ENCODE measurements around the gene TTLL3. TPM values are rescaled to one million over a fixed set of nuclear protein-coding genes. Genes with fewer than 3 reads are reported as not detected.

The TTLL3 gene
- total and polyA plus RNA-seq, 7 experiments from 2014 or later, result 2.5 to 106 (median 66.0) TPM

DNA sequence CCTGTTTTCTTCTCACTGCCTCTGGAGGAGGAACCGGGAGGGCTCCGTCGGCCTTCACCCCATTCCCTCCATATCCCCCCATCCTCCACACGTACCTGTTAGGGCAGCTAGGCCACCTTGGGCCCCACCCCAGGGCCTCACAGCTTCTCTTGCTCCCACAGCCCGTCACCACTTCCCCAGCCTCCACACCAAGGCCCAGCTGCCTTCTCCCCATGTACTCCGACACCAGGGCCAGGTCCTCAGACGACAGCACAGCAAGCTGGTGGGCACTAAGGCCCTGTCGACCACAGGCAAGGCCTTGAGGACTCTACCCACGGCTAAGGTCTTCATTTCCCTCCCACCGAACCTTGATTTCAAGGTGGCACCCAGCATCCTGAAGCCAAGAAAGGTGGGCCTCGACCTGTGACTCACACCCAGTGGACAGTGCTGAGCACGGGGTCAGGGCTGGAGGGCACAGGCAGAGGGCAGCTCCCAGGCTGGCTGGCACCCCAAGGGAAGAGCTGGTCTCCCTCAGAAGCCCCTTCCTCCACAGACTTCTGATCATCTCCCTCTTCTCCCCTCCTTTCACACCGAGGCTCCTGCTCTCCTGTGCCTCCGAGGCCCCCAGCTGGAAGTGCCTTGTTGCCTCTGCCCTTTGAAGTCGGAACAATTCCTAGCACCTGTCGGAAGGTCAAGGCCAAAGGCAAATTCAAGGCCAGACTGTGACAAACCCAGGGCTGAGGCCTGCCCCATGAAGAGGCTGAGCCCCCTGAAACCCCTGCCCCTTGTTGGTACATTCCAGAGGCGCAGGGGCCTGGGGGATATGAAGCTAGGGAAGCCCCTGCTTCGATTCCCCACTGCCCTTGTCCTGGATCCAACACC is 24.7 kb downstream of the TTLL3 start:
- H3K27ac Mint-ChIP-seq, result peak overlapping the region in 1 of 9 donors; percentile 2
- Histone ChIP-seq H3K9me3 (ENCODE audit: control insufficient read depth in 2 of 3, low read length in 3 of 3) (no peaks in the 10 kb centered on the region), H3K36me3 (ENCODE audit: control insufficient read depth in 2 of 3, insufficient read depth in 3 of 3, low read length in 3 of 3) (peaks cover 0 to 59% (median 0%) of the 10 kb centered on the region in 3 experiments), H3K27me3 (ENCODE audit: control insufficient read depth in 2 of 2, insufficient read depth in 2 of 2, low read length in 2 of 2) (no peaks in the 10 kb centered on the region), H3K4me1 (ENCODE audit: control insufficient read depth in 2 of 2, insufficient read depth in 2 of 2, low read length in 2 of 2) (no peaks in the 10 kb centered on the region), H3K27ac (ENCODE audit: low read depth, low read length) (no peak overlapping the region), H3K4me3 (ENCODE audit: low read length) (no peak overlapping the region)
- POLR2A ChIA-PET, result interaction anchor here (1.0 kb wide), 1 partner anchor 27 kb away, joined by 3 read pairs; no protein-coding TSS in a partner anchor
- ATAC-seq (no peak), DNase-seq (no peak)
- peaks cover 0 to 1% (median 0%) of the 10 kb centered on the region in 11 donors for H3K9me3 Mint-ChIP-seq
- peaks cover 0 to 13% (median 8%) of the 10 kb centered on the region in 7 donors for H3K4me1 Mint-ChIP-seq
- CTCF ChIA-PET, result no interaction called here
- intact Hi-C loops (cut with micrococcal nuclease), result no loop called here
- H3K4me3 Mint-ChIP-seq, result no peak overlapping the region
- no peaks in the 10 kb centered on the region for H3K27me3 Mint-ChIP-seq
- H3K36me3 Mint-ChIP-seq, result peaks cover 0 to 22% (median 0%) of the 10 kb centered on the region in 5 donors

DNA sequence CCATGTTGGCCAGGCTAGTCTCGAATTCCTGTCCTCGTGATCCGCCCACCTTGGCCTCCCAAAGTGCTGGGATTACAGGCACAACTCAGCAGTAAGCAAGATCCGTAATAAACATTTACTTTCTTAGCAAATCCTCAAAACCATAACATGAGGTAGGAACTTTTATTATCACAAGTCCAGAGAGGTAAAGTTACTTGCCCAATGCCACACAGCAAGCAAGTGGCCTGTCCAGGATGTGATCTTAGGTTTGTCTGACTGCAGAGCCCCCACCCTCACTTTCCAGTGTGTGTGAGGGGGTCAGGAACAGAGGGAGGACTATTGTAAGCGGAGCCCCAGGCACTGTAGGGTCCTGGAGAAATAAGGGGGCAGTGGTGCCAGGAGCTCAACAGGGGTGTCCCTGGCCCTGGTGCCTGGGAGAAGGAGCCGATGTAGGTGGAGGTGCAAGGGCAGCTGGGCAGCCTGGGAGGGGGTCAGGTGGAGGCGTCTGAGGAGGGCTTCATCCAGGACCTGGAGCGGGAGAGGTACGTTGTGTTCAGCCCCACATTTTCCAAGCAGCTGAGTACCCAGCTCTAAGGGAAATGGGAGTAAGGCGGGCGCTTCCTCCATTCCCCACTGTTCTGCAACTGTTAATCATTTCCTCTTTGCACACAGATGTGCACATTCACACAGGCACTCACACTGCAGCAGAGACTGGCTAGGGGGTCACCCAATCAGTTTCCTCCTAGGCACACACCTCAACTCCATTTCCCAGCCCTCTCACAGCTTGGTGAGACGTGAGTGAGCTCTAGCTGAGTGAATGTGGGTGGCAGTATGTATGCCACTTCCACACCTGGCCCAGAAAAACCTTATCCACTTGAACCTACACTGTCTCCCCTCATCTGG is 27.9 kb downstream of the TTLL3 start:
- intact Hi-C loops (cut with micrococcal nuclease), result no loop called here
- DNase-seq, result no peak
- Mint-ChIP-seq H3K36me3 (peaks cover 0 to 38% (median 12%) of the 10 kb centered on the region in 5 donors), H3K4me3 (no peak overlapping the region), H3K4me1 (peaks cover 10 to 20% (median 13%) of the 10 kb centered on the region in 7 donors), H3K27me3 (no peaks in the 10 kb centered on the region), H3K27ac (peak overlapping the region in 4 of 9 donors; percentile 6 to 57 (median 23)), H3K9me3 (peaks cover 0 to 1% (median 0%) of the 10 kb centered on the region in 11 donors)
- CTCF ChIA-PET, result interaction anchor here (1.2 kb wide), 1 partner anchor 11 kb away, joined by 7 read pairs; no protein-coding TSS in a partner anchor
- Histone ChIP-seq H3K36me3 (ENCODE audit: control insufficient read depth in 2 of 3, insufficient read depth in 3 of 3, low read length in 3 of 3) (peaks cover 0 to 71% (median 4%) of the 10 kb centered on the region in 3 experiments), H3K4me3 (ENCODE audit: low read length) (no peak overlapping the region), H3K27me3 (ENCODE audit: control insufficient read depth in 2 of 2, insufficient read depth in 2 of 2, low read length in 2 of 2) (no peaks in the 10 kb centered on the region), H3K9me3 (ENCODE audit: control insufficient read depth in 2 of 3, low read length in 3 of 3) (no peaks in the 10 kb centered on the region), H3K27ac (ENCODE audit: low read depth, low read length) (no peak overlapping the region), H3K4me1 (ENCODE audit: control insufficient read depth in 2 of 2, insufficient read depth in 2 of 2, low read length in 2 of 2) (peaks cover 0 to 4% of the 10 kb centered on the region in 2 donors)
- peak; percentile 42 for ATAC-seq
- POLR2A ChIA-PET, result interaction anchor here (0.8 kb wide), 1 partner anchor 96 kb away, joined by 3 read pairs; no protein-coding TSS in a partner anchor

DNA sequence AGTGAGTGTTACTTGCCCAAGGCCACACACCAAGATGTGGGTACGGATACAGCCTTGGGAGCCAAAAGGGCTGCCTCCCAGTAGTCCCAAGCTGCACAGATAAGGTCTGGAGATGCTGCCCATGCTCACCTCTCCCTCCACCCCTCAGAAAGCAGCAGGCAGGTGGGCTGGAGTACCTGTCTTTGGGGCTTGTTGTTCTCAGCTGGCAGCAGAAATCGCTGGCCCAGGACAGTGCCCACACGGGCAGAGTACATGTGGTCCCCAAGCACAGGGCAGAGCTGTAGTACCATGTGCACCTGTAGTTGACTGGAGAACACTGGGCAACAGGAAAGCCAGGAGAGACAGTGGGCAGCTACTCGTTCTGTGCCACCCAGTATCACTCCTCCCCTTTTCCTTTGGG is 28.8 kb downstream of the TTLL3 start:
- peaks cover 0 to 4% of the 10 kb centered on the region in 2 donors for H3K4me1 ChIP-seq (ENCODE audit: control insufficient read depth in 2 of 2, insufficient read depth in 2 of 2, low read length in 2 of 2)
- no peaks in the 10 kb centered on the region for H3K27me3 Mint-ChIP-seq
- peaks cover 0 to 70% (median 4%) of the 10 kb centered on the region in 3 experiments for H3K36me3 ChIP-seq (ENCODE audit: control insufficient read depth in 2 of 3, insufficient read depth in 3 of 3, low read length in 3 of 3)
- H3K9me3 Mint-ChIP-seq, result peaks cover 0 to 1% (median 0%) of the 10 kb centered on the region in 11 donors
- intact Hi-C loops (cut with micrococcal nuclease), result no loop called here
- peak overlapping the region in 3 of 9 donors; percentile 21 to 39 (median 32) for H3K27ac Mint-ChIP-seq
- ATAC-seq, result no peak
- H3K27ac ChIP-seq (ENCODE audit: low read depth, low read length), result no peak overlapping the region
- no peaks in the 10 kb centered on the region for H3K27me3 ChIP-seq (ENCODE audit: control insufficient read depth in 2 of 2, insufficient read depth in 2 of 2, low read length in 2 of 2)
- peaks cover 12 to 29% (median 17%) of the 10 kb centered on the region in 7 donors for H3K4me1 Mint-ChIP-seq
- no peak overlapping the region for H3K4me3 Mint-ChIP-seq
- CTCF ChIA-PET, result interaction anchor here (0.7 to 1.2 kb wide), 2 partner anchors 10 to 53 kb away, joined by 5 to 7 read pairs; no protein-coding TSS in a partner anchor
- DNase-seq, result no peak
- no peak overlapping the region for H3K4me3 ChIP-seq (ENCODE audit: low read length)
- POLR2A ChIA-PET, result interaction anchor here (0.6 to 1.7 kb wide), 3 partner anchors 31 to 421 kb away, joined by 3 to 7 read pairs (median 5); no protein-coding TSS in a partner anchor
- H3K36me3 Mint-ChIP-seq, result peaks cover 4 to 38% (median 12%) of the 10 kb centered on the region in 5 donors
- H3K9me3 ChIP-seq (ENCODE audit: control insufficient read depth in 2 of 3, low read length in 3 of 3), result no peaks in the 10 kb centered on the region

DNA sequence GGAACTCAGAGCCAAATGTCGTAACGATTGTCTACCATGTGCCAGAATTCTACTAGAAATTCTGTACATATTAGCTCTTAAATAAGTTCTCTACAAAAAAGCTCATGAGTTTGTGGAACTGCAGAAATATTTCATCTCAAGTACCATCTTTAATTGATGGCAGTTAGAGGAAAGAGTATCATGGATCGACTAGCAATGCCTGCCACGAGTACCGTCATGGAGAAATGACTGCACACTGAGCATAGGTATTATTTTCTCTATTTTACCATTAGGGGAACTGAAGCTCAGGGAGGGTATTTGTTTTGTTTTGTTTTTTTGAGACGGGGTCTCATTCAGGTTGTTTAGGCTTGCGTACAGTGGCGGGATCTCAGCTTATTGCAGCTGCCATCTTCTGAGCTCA is 31.0 kb downstream of the TTLL3 start:
- H3K9me3 ChIP-seq (ENCODE audit: control insufficient read depth in 2 of 3, low read length in 3 of 3), result no peaks in the 10 kb centered on the region
- Mint-ChIP-seq H3K36me3 (peaks cover 4 to 31% (median 12%) of the 10 kb centered on the region in 5 donors), H3K9me3 (peaks cover 0 to 1% (median 0%) of the 10 kb centered on the region in 11 donors), H3K4me1 (peaks cover 13 to 36% (median 23%) of the 10 kb centered on the region in 7 donors), H3K27me3 (no peaks in the 10 kb centered on the region), H3K27ac (peak overlapping the region in 2 of 9 donors; percentile 70 to 73), H3K4me3 (peak overlapping the region in 2 of 10 donors; percentile 25 to 45)
- ChIA-PET POLR2A (no interaction called here), CTCF (interaction anchor here (1.2 kb wide), 1 partner anchor 9 kb away, joined by 4 read pairs; no protein-coding TSS in a partner anchor)
- H3K27me3 ChIP-seq (ENCODE audit: control insufficient read depth in 2 of 2, insufficient read depth in 2 of 2, low read length in 2 of 2), result no peaks in the 10 kb centered on the region
- intact Hi-C loops (cut with micrococcal nuclease), result loop anchor here (5.0 to 10.0 kb wide), 3 partner anchors 34 to 894 kb away; partner anchors contain the start of gene BRK1 (in 1 of the 2)
- no peak overlapping the region for H3K27ac ChIP-seq (ENCODE audit: low read depth, low read length)
- no peak overlapping the region for H3K4me3 ChIP-seq (ENCODE audit: low read length)
- H3K4me1 ChIP-seq (ENCODE audit: control insufficient read depth in 2 of 2, insufficient read depth in 2 of 2, low read length in 2 of 2), result peaks cover 4 to 5% of the 10 kb centered on the region in 2 donors
- ATAC-seq (no peak), DNase-seq (no peak)
- H3K36me3 ChIP-seq (ENCODE audit: control insufficient read depth in 2 of 3, insufficient read depth in 3 of 3, low read length in 3 of 3), result peaks cover 0 to 50% (median 4%) of the 10 kb centered on the region in 3 experiments

DNA sequence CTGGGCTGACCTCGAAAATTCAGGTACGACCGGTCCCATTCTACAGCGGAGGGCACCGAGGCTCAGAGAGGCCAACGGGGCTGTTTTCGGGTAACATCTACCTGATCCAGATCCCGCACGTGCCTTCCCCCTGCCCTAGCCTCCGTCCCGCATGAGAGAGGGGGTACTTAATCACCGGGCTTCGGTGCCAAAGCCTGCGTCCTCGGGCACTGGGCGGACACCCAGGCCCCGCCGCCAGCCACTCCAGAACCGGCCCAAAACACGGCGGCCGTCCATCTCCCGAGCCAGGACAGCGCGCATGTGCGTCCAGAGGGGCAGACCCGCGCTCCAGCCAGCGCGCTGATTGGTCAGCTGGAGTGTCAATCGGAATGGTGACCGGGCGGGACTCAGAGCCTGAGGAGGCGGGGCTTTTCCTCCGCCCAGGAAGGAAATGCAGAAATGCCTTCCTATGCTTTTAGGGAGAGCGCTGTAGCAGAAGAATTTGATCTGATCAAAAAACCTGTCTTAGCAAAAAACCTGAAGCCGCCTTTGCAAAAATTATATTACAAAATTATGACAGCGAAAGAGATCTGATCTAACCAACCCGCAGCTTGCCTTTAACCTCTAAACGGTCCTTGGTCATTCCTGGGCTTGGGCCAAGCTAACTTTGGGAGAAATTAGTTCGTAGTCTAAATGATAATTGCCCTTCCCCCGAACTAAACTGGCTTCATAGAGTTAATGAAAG is 33.8 kb downstream of the TTLL3 start, which contains the start of gene RPUSD3:
TSS of gene RPUSD3 (minus strand) at position 294 of the 724 bp plus-strand sequence. CDS start at position 276, 18 bp downstream.
- Mint-ChIP-seq H3K27ac (peak within 1 kb of the TSS; percentile 68 to 94 (median 91)), H3K9me3 (peaks cover 0 to 1% (median 0%) of the 10 kb centered on the region in 11 donors), H3K4me3 (peak within 1 kb of the TSS; percentile 93 to 100 (median 97)), H3K4me1 (peaks cover 12 to 40% (median 23%) of the 10 kb centered on the region in 7 donors), H3K36me3 (peaks cover 4 to 21% (median 12%) of the 10 kb centered on the region in 5 donors), H3K27me3 (no peaks in the 10 kb centered on the region)
- CTCF ChIA-PET, result interaction anchor here (0.7 to 1.1 kb wide), 3 partner anchors 12 to 103 kb away, joined by 3 to 5 read pairs (median 4); no protein-coding TSS in a partner anchor
- Histone ChIP-seq H3K4me3 (ENCODE audit: low read length) (peak within 1 kb of the TSS; percentile 83), H3K36me3 (ENCODE audit: control insufficient read depth in 2 of 3, insufficient read depth in 3 of 3, low read length in 3 of 3) (peaks cover 0 to 36% (median 4%) of the 10 kb centered on the region in 3 experiments), H3K27me3 (ENCODE audit: control insufficient read depth in 2 of 2, insufficient read depth in 2 of 2, low read length in 2 of 2) (no peaks in the 10 kb centered on the region), H3K27ac (ENCODE audit: low read depth, low read length) (peak within 1 kb of the TSS; percentile 82), H3K4me1 (ENCODE audit: control insufficient read depth in 2 of 2, insufficient read depth in 2 of 2, low read length in 2 of 2) (peaks cover 4 to 5% of the 10 kb centered on the region in 2 donors), H3K9me3 (ENCODE audit: control insufficient read depth in 2 of 3, low read length in 3 of 3) (no peaks in the 10 kb centered on the region)
- intact Hi-C loops (cut with micrococcal nuclease), result loop anchor here (1.0 to 10.0 kb wide), 20 partner anchors 35 to 891 kb away; partner anchors contain the start of genes CRELD1 (in 2 of the 2), JAGN1 (in 2 of the 2), MTMR14 (in 2 of the 2) and SEC13 (in 2 of the 2)
- POLR2A ChIA-PET, result interaction anchor here (0.6 to 1.6 kb wide), 10 partner anchors 35 to 348 kb away, joined by 3 to 6 read pairs (median 4); partner anchors contain the start of genes ARPC4, BRK1, BRPF1 and CRELD1
- DNase-seq (peak; percentile 90 to 99 (median 94)), ATAC-seq (peak; percentile 100)

All from naive thymus-derived CD4-positive, alpha-beta T cell (primary cell).